Middle frontal gyrus (tissue), 1 donor: Measurements from ENCODE around the gene TINCR.

Source experiments
- DNase-seq: peaks from one replicate; pipeline ENCODE4 v3.0.0-alpha.2; 2015; ENCODE audit warnings: low spot score; ENCODE audit errors: extremely low spot score

The TINCR gene

GRCh38 chr19:5519076-5519475 is 48.7 kb downstream of the TINCR start:
- no peak for DNase-seq

- DNase-seq, result no peak
Measured at GRCh38 chr19:5515737-5516136, 52.0 kb downstream of the TINCR start.

- DNase-seq, result no peak
Measured at GRCh38 chr19:5514001-5514400, 53.8 kb downstream of the TINCR start.

DNA sequence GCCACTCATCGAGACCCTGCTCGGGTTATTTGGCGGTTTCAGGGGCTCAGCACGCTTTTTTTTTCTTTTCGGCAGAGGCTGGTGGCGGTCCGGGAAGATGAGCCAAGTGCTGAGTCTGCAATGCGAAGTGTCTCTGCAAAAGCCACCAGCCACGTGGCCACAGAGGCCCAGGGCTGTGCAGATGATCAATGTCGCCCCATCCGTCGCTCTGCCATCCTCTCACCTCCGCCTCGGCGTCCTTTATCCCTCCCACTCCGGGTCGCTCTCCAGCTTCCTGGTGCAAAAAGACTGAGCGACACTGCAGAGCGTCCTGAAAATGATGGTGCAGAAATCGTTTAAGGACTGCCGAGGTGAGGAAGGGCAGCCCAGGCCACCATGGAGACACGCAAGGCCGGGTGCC is 55.0 kb downstream of the TINCR start:
- no peak for DNase-seq
